GM12878 (cell line): ENCODE results near the gene PPP1R2B. TPM values are rescaled to one million over a fixed set of nuclear protein-coding genes. Genes with fewer than 3 reads are reported as not detected.

ENCODE experiments used
- ATAC-seq: fragments of 200-7000 bp; cut with Tn5 transposase; 3 replicates; pipeline ENCODE4 v1.9.1; 2020; ENCODE audit warnings: mild to moderate bottlenecking, moderate library complexity
- Bru-seq: library from RNA; stranded (reverse); fragments of 400-500 nt; gene quantifications from one replicate; lab custom pipeline; 2021; lab: Mats Ljungman, UMichigan
- BruChase-seq, 2 experiments: library from RNA; stranded (reverse); fragments of 400-500 nt; gene quantifications; one replicate each; lab custom pipeline; 2021; lab: Mats Ljungman, UMichigan
- BruUV-seq: library from RNA; stranded (reverse); fragments of 400-500 nt; replicated peaks from 2 replicates; lab custom pipeline; 2021; lab: Mats Ljungman, UMichigan
- CTCF ChIA-PET: fragments of 300-600 bp; sonication (Branson Sonifier 250); formaldehyde crosslinking; extraction: SDS; loops from one replicate; lab custom pipeline; 2021; ENCODE audit warnings: inconsistent platforms; lab: Yijun Ruan, JAX
- POLR2A ChIA-PET: fragments of 350-600 bp; formaldehyde crosslinking; extraction: SDS; loops from one replicate; lab custom pipeline; 2021; ENCODE audit warnings: inconsistent platforms; lab: Charles Lee
- RAD21 ChIA-PET: fragments of 300-600 bp; sonication (Branson Sonifier 250); formaldehyde crosslinking; loops from one replicate; lab custom pipeline; 2023; ENCODE audit warnings: antibody characterized with exemption; ENCODE audit not compliant: unreplicated experiment; lab: Charles Lee
- SMC1A ChIA-PET: fragments of 300-600 bp; sonication (Branson Sonifier 250); formaldehyde crosslinking; loops from one replicate; lab custom pipeline; 2023; ENCODE audit not compliant: unreplicated experiment, uncharacterized antibody; lab: Charles Lee
- DNase-seq: peaks from one replicate; pipeline ENCODE4 v3.0.0-alpha.2; 2011; ENCODE audit warnings: low read depth, low spot score
- FAIRE-seq: peaks from 3 replicates; lab custom pipeline; 2011; peaks lifted over from hg19 to GRCh38; lab: Jason Lieb, UNC
- H2AFZ ChIP-seq: 2 replicates; pipeline ENCODE4 v1.6.0; 2011; ENCODE audit warnings: low read depth, low read length, control low read depth; ENCODE audit not compliant: control insufficient read depth
- H3K27ac ChIP-seq: 2 replicates; pipeline ENCODE4 v1.5.1; 2011; ENCODE audit warnings: control low read depth; ENCODE audit not compliant: control insufficient read depth, insufficient read depth
- H3K27me3 ChIP-seq, 2 experiments: replicated peaks in 1 of 2; 2 replicates each; pipeline versions ENCODE4 v1.6.0 to v1.6.1; 2011; ENCODE audit warnings: low read length in 1 of 2; ENCODE audit not compliant: control insufficient read depth in 2 of 2, insufficient read depth in 2 of 2
- H3K36me3 ChIP-seq, 2 experiments: 2 replicates each; pipeline ENCODE4 v1.5.1; 2011; ENCODE audit warnings: low read length in 1 of 2; ENCODE audit not compliant: control insufficient read depth in 2 of 2, insufficient read depth in 2 of 2
- H3K4me1 ChIP-seq: 2 replicates; pipeline ENCODE4 v1.6.1; 2011; ENCODE audit warnings: mild to moderate bottlenecking, low read length, moderate library complexity, mixed read lengths; ENCODE audit not compliant: control insufficient read depth, insufficient read depth
- H3K4me2 ChIP-seq: 2 replicates; pipeline ENCODE4 v1.6.0; 2011; ENCODE audit warnings: control low read depth; ENCODE audit not compliant: control insufficient read depth, insufficient read depth
- H3K4me3 ChIP-seq: fragments of 200-600 bp; sonication (generic); 2 replicates; pipeline ENCODE4 v1.5.1; 2016
- H3K79me2 ChIP-seq: 2 replicates; pipeline ENCODE4 v1.6.0; 2011; ENCODE audit warnings: low read length; ENCODE audit not compliant: control insufficient read depth, insufficient read depth
- H3K9ac ChIP-seq: 2 replicates; pipeline ENCODE4 v1.8.0; 2011; ENCODE audit warnings: low read length, control low read depth, mixed read lengths; ENCODE audit not compliant: control insufficient read depth, insufficient read depth
- H3K9me3 ChIP-seq: replicated peaks from 3 replicates; pipeline ENCODE4 v1.5.1; 2011; ENCODE audit warnings: mild to moderate bottlenecking, low read length; ENCODE audit not compliant: control insufficient read depth, insufficient read depth
- H4K20me1 ChIP-seq: 2 replicates; pipeline ENCODE4 v1.6.0; 2011; ENCODE audit not compliant: control insufficient read depth, insufficient read depth
- HDAC2 ChIP-seq: fragments of 200-600 bp; sonication (generic); IDR thresholded peaks from 2 replicates; pipeline ENCODE4 v1.6.1; 2017
- MYB ChIP-seq: fragments of 150-350 bp; IDR thresholded peaks from 2 replicates; pipeline ENCODE4 v1.6.1; 2014; ENCODE audit warnings: mild to moderate bottlenecking, low read depth, low read length, borderline replicate concordance
- NR2C2 ChIP-seq: IDR thresholded peaks from 2 replicates; pipeline ENCODE4 v1.6.1; 2011; ENCODE audit warnings: borderline replicate concordance, low read depth; ENCODE audit not compliant: control insufficient read depth, insufficient read length
- SMAD5 ChIP-seq: IDR thresholded peaks from 2 replicates; pipeline ENCODE4 v1.6.1; 2016; ENCODE audit warnings: antibody characterized with exemption, low read depth
- SUPT20H ChIP-seq: IDR thresholded peaks from 2 replicates; pipeline ENCODE4 v1.6.1; 2011; ENCODE audit warnings: low read depth, mild to moderate bottlenecking, low read length, moderate library complexity, borderline replicate concordance; ENCODE audit not compliant: control insufficient read depth
- WGBS: methylation state at CpG from one replicate; pipeline ENCODE4 v1.1.6; 2016; ENCODE audit warnings: low lambda C conversion rate; ENCODE audit not compliant: insufficient replicate concordance, insufficient coverage; ENCODE audit errors: missing lambda C conversion rate; 5-methylcytosine and 5-hydroxymethylcytosine counted together
- in situ Hi-C: fragments of 300-500 bp; cut with MboI; formaldehyde crosslinking; loops from 9 replicates; pipeline ENCODE4 v1.14.3; 2018; ENCODE audit warnings: mixed read lengths
- intact Hi-C: fragments of 100-400 bp; cut with micrococcal nuclease; formaldehyde crosslinking; loops from one replicate; pipeline ENCODE4 v1.14.2; 2022; ENCODE audit not compliant: unreplicated experiment
- long read RNA-seq, 2 experiments: library from polyadenylated mRNA; unstranded; transcript quantifications; one replicate each; pipeline ENCODE4 v2.0.0, GENCODE V29; 2019 to 2020
- polyA minus RNA-seq, 3 experiments: library from RNA; depleted of rRNA, polyadenylated mRNA; stranded (reverse); fragments of >200 nt; gene quantifications; 2 replicates each; pipeline ENCODE4 v1.2.3, GENCODE V29; 2011
- polyA plus RNA-seq, 11 experiments: library from polyadenylated mRNA; depleted of rRNA in 4 of 11; unstranded in 6 of 11; stranded (reverse) in 5 of 11; fragments of >200 nt; fragmentation: Nextera tagmentation in 4 of 11; fragmentation: Illumina TruSeq in 1 of 11; extraction: Ambion mirVana in 4 of 11; extraction: Trizol in 1 of 11; gene quantifications; 1 replicate in 1 of 11; 2 replicates in 10 of 11; pipeline versions ENCODE4 v1.2.1 to v1.2.3, GENCODE V29; 2011 to 2016; ENCODE audit warnings: inconsistent platforms in 2 of 11, missing spikeins in 2 of 11, low read depth in 1 of 11
- total RNA-seq, 4 experiments: library from RNA; depleted of rRNA in 3 of 4; stranded (reverse); fragments of >200 nt in 3 of 4; fragmentation: Illumina TruSeq in 1 of 4; extraction: Trizol in 1 of 4; gene quantifications; 2 replicates each; pipeline versions ENCODE4 v1.2.1 to v1.2.3, GENCODE V29; 2013 to 2021
- TF ChIP-seq, protein P1 (sequence below): fragments of 450-650 bp; formaldehyde crosslinking; IDR thresholded peaks from 2 replicates; pipeline ENCODE4 v1.4.0; 2020; ENCODE audit warnings: mild to moderate bottlenecking, moderate library complexity

Gene PPP1R2B
- not detected in 2 replicates for total RNA-seq (2013; cell fraction: nucleolus; rRNA removed)
- total RNA-seq (2014; rRNA removed) (not detected in 2 replicates), total RNA-seq (2014; rRNA removed; fragmentation: Illumina TruSeq; extraction: Trizol) (0.13 TPM in 1 of 2 replicates, not detected in the other), total RNA-seq (2021) (0.11 TPM in 1 of 2 replicates, not detected in the other), polyA plus RNA-seq (2011; rRNA removed) (0.08 and 0.73 TPM in 2 replicates), polyA plus RNA-seq (2014; fragmentation: Illumina TruSeq; extraction: Trizol) (0.04 and 0.17 TPM in 2 replicates), polyA plus RNA-seq (2014; fragmentation: Nextera tagmentation; extraction: Ambion mirVana) (under 1 TPM in 1 of 2 experiments, not detected in 1; 0.02 TPM), polyA plus RNA-seq (2014; rRNA removed) (not detected in 2 replicates), polyA plus RNA-seq (2016; fragmentation: Nextera tagmentation; extraction: Ambion mirVana) (under 1 TPM in 1 of 2 experiments, not detected in 1; 0.08 TPM), polyA minus RNA-seq (2011; rRNA and poly(A)+ RNA removed) (not detected in 2 replicates), Bru-seq, nascent RNA (percentile 27 among the genes with signal in this experiment), BruChase-seq, experiment 1, labeled RNA remaining after a 6-hour chase (not detected), BruChase-seq, experiment 2, labeled RNA remaining after a 2-hour chase (percentile 19 among the genes with signal in this experiment)
- not detected for polyA plus RNA-seq (2011; ENCODE audit: low read depth)
- not detected in 2 replicates for polyA plus RNA-seq (2011; cell fraction: cytosol; rRNA removed)
- polyA plus RNA-seq (2011; cell fraction: nucleus; rRNA removed), result not detected in 2 replicates
- polyA plus RNA-seq (2012), result 0.09 TPM in 1 of 2 replicates, not detected in the other
- not detected in 2 replicates for polyA minus RNA-seq (2011; cell fraction: cytosol; rRNA and poly(A)+ RNA removed)
- not detected in 2 replicates for polyA minus RNA-seq (2011; cell fraction: nucleus; rRNA and poly(A)+ RNA removed)
- long read RNA-seq, experiment 1, result 0 reads
- long read RNA-seq, experiment 2, result 0 reads

DNA sequence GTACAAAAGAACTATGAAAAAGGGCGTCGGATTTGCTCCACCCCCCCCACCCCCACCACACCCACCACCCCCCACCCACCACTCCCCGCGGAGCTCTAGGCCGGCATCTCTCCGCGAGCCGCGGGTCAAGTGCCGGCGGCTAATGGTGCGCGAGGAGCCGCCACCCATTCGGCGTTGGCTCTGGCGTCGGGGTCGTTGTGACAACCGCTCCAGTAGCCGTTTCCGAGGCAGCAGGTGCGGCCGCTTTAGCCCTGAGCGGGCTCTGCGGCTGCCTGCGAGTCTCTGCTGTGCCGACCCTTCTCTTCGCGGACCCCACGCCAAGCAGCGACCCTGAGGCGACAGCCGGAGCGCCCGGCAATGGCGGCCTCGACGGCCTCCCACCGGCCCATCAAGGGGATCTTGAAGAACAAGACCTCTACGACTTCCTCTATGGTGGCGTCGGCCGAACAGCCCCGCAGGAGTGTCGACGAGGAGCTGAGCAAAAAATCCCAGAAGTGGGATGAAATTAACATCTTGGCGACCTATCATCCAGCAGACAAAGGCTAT lies at the start of gene PPP1R2B:
TSS of gene PPP1R2B (plus strand) at position 90 of the 546 bp plus-strand sequence. CDS start at position 358, 268 bp downstream.
- ChIA-PET SMC1A (interaction anchor here (0.9 kb wide), 1 partner anchor 8 kb away, joined by 3 read pairs; no protein-coding TSS in a partner anchor), CTCF (no interaction called here), POLR2A (no interaction called here), RAD21 (interaction anchor here (0.8 kb wide), 1 partner anchor 55 kb away, joined by 3 read pairs; no protein-coding TSS in a partner anchor)
- Histone ChIP-seq H3K4me3 (no peak within 1 kb of the TSS), H3K27me3 (no peaks in the 10 kb centered on the region), H2AFZ (no peak within 1 kb of the TSS), H3K36me3 (no peaks in the 10 kb centered on the region), H3K4me2 (no peak within 1 kb of the TSS), H3K4me1 (no peaks in the 10 kb centered on the region), H3K79me2 (no peaks in the 10 kb centered on the region), H3K27ac (no peak within 1 kb of the TSS), H4K20me1 (no peaks in the 10 kb centered on the region), H3K9me3 (peaks cover 1% of the 10 kb centered on the region; the same call in 1 of the 3 replicates), H3K9ac (no peak within 1 kb of the TSS)
- FAIRE-seq (no peak), ATAC-seq (no peak), DNase-seq (no peak)
- in situ Hi-C loops (no loop called here), intact Hi-C loops (no loop called here)
- 70% methylated on average over 19 of the region's 48 CpGs for WGBS
- BruUV-seq, result no TSS peak
- TF ChIP-seq SMAD5 (no peak), NR2C2 (no peak), MYB (no peak), SUPT20H (no peak), HDAC2 (no peak)
- TF ChIP-seq, protein P1, sequence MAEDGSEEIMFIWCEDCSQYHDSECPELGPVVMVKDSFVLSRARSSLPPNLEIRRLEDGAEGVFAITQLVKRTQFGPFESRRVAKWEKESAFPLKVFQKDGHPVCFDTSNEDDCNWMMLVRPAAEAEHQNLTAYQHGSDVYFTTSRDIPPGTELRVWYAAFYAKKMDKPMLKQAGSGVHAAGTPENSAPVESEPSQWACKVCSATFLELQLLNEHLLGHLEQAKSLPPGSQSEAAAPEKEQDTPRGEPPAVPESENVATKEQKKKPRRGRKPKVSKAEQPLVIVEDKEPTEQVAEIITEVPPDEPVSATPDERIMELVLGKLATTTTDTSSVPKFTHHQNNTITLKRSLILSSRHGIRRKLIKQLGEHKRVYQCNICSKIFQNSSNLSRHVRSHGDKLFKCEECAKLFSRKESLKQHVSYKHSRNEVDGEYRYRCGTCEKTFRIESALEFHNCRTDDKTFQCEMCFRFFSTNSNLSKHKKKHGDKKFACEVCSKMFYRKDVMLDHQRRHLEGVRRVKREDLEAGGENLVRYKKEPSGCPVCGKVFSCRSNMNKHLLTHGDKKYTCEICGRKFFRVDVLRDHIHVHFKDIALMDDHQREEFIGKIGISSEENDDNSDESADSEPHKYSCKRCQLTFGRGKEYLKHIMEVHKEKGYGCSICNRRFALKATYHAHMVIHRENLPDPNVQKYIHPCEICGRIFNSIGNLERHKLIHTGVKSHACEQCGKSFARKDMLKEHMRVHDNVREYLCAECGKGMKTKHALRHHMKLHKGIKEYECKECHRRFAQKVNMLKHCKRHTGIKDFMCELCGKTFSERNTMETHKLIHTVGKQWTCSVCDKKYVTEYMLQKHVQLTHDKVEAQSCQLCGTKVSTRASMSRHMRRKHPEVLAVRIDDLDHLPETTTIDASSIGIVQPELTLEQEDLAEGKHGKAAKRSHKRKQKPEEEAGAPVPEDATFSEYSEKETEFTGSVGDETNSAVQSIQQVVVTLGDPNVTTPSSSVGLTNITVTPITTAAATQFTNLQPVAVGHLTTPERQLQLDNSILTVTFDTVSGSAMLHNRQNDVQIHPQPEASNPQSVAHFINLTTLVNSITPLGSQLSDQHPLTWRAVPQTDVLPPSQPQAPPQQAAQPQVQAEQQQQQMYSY (CRISPR knock-in tag), result no peak
